ENCODE data around the gene STRIP2. TPM values are rescaled to one million over a fixed set of nuclear protein-coding genes. Genes with fewer than 3 reads are reported as not detected.
A peak's percentile ranks its signal among the peaks of the same experiment; 100 is the strongest.

Gene STRIP2
- total and polyA plus RNA-seq, 2 of the 13 experiments (the other 11 are each of a cell fraction or from before 2014, with no cell fraction given): 3.9 to 8.2 TPM

DNA sequence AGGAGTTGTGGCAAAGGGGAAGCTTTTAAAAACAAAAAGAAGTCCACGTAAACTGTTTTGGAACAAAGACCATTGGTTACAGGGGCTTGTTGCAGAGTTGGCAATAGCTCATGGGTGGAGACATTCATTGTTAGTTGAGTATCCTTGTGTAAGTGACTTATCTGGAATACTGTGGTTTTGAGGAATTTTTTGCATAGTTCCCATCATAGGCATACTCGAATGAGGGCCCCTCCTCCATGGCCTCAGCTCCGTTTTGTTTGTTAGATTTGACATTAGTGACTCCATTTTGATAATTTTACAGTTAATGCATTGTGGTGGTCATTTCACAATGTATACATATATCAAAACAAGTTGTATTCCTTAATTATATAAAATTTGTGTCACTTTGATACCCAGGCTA is 55.3 kb downstream of the STRIP2 start:
- no TSS peak for BruUV-seq (replicated peaks)
- Histone ChIP-seq H3K4me1 (ENCODE audit: insufficient read depth, low read length) (no peaks in the 10 kb centered on the region), H2AFZ (ENCODE audit: low read length) (no peak overlapping the region), H3K4me2 (ENCODE audit: low read depth, low read length) (no peak overlapping the region), H3K4me3 (replicated peaks in 1 of 3; ENCODE audit: insufficient read depth in 1 of 3, low read depth in 2 of 3, low read length in 3 of 3) (no peak overlapping the region), H3K27me3 (ENCODE audit: control insufficient read depth in 1 of 2, insufficient read depth in 2 of 2, low read length in 2 of 2) (no peaks in the 10 kb centered on the region), H3K27ac (ENCODE audit: extremely low read length, insufficient read depth, low read length) (no peak overlapping the region), H3K36me3 (replicated peaks in 1 of 2; ENCODE audit: control insufficient read depth in 1 of 2, insufficient read depth in 2 of 2, low read length in 2 of 2) (0 out of 5 replicates have a peak, but pooled peaks cover 2 to 4% of the 10 kb centered on the region in 2 experiments), H3K9me3 (ENCODE audit: low read length) (no peaks in the 10 kb centered on the region), H3K9ac (ENCODE audit: insufficient read depth, low read depth, low read length) (no peak overlapping the region), H3K79me2 (ENCODE audit: insufficient read depth, low read length) (no peaks in the 10 kb centered on the region), H4K20me1 (ENCODE audit: insufficient read depth, low read length) (no peaks in the 10 kb centered on the region)
- in situ Hi-C loops (cut with HindIII; ENCODE audit: extremely low pct_ligation_motif_present, low pct_unique_long_range_greater_than_20kb): no loop called here
- no peak for ATAC-seq
- 63% methylated on average over 3 of the region's 3 CpGs for WGBS (ENCODE audit: low lambda C conversion rate)
- no peak for FAIRE-seq
- peak; percentile 12 for DNase-seq (ENCODE audit: low spot score)
- CTCF ChIA-PET (ENCODE audit: low intra/inter-chr PET ratio, low total read pairs): no interaction called here
- POLR2A ChIA-PET: no interaction called here
- TF ChIP-seq JUND (CRISPR knock-in tag; IDR thresholded peaks at IDR 0.05) (no peak), PAXIP1 (CRISPR knock-in tag; conservative IDR thresholded peaks at IDR 0.05) (no peak), SNAPC5 (CRISPR knock-in tag; IDR thresholded peaks at IDR 0.05; ENCODE audit: borderline replicate concordance) (no peak), SPEN (CRISPR knock-in tag; IDR thresholded peaks at IDR 0.05; ENCODE audit: low read depth) (no peak), TARDBP (CRISPR knock-in tag; IDR thresholded peaks at IDR 0.05) (no peak), RXRB (CRISPR knock-in tag; IDR thresholded peaks at IDR 0.05; ENCODE audit: borderline replicate concordance) (no peak), JUN (CRISPR knock-in tag; IDR thresholded peaks at IDR 0.05) (no peak), PHF20 (CRISPR knock-in tag; IDR thresholded peaks at IDR 0.05) (no peak), EHMT2 (IDR thresholded peaks at IDR 0.05; ENCODE audit: borderline replicate concordance, low read depth, low read length) (no peak), ZNF563 (CRISPR knock-in tag; IDR thresholded peaks at IDR 0.05) (no peak)
- intact Hi-C loops (cut with micrococcal nuclease; ENCODE audit: unreplicated experiment): no loop called here
